Fibroblast of the aortic adventitia (primary cell): ENCODE measurements around the gene SLC2A11. TPM values are rescaled to one million over a fixed set of nuclear protein-coding genes. Genes with fewer than 3 reads are reported as not detected.

Experiments
- DNase-seq: peaks from one replicate; pipeline ENCODE4 v3.0.0-alpha.2; 2010; ENCODE audit warnings: low read depth
- H3K4me3 ChIP-seq: 2 replicates; pipeline ENCODE4 v1.5.1; 2011; ENCODE audit warnings: low read depth, mild to moderate bottlenecking, control low read depth, low read length, moderate library complexity
- total RNA-seq: library from RNA; depleted of rRNA; stranded (reverse); fragments of >200 nt; gene quantifications from 2 replicates; pipeline ENCODE4 v1.2.3, GENCODE V29; 2012; ENCODE audit warnings: low replicate concordance
- TF ChIP-seq, protein P1 (sequence below): IDR thresholded peaks from 2 replicates; pipeline ENCODE4 v1.5.1; 2011; ENCODE audit warnings: mild to moderate bottlenecking, low read length, control low read depth, inconsistent platforms; ENCODE audit not compliant: insufficient read depth

Gene SLC2A11
- total RNA-seq, 1 donor, result 11.4 TPM

DNA sequence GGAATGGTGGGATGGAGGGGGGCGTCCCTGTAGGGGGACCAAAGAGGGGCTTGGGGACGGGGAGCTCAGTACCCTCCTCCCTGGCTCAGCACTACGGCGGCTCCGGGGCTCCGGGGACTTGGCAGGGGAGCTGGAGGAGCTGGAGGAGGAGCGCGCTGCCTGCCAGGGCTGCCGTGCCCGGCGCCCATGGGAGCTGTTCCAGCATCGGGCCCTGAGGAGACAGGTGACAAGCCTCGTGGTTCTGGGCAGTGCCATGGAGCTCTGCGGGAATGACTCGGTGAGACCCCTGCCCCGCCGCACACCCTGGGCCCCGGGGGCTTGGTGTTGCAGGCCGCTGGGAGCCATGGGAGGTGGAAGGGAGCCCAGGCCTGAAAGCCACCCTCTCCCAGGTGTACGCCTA, 24.7 kb downstream of the SLC2A11 start:
- H3K4me3 ChIP-seq, result no peak overlapping the region
- TF ChIP-seq, protein P1, sequence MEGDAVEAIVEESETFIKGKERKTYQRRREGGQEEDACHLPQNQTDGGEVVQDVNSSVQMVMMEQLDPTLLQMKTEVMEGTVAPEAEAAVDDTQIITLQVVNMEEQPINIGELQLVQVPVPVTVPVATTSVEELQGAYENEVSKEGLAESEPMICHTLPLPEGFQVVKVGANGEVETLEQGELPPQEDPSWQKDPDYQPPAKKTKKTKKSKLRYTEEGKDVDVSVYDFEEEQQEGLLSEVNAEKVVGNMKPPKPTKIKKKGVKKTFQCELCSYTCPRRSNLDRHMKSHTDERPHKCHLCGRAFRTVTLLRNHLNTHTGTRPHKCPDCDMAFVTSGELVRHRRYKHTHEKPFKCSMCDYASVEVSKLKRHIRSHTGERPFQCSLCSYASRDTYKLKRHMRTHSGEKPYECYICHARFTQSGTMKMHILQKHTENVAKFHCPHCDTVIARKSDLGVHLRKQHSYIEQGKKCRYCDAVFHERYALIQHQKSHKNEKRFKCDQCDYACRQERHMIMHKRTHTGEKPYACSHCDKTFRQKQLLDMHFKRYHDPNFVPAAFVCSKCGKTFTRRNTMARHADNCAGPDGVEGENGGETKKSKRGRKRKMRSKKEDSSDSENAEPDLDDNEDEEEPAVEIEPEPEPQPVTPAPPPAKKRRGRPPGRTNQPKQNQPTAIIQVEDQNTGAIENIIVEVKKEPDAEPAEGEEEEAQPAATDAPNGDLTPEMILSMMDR, result no peak
- DNase-seq, result no peak

DNA sequence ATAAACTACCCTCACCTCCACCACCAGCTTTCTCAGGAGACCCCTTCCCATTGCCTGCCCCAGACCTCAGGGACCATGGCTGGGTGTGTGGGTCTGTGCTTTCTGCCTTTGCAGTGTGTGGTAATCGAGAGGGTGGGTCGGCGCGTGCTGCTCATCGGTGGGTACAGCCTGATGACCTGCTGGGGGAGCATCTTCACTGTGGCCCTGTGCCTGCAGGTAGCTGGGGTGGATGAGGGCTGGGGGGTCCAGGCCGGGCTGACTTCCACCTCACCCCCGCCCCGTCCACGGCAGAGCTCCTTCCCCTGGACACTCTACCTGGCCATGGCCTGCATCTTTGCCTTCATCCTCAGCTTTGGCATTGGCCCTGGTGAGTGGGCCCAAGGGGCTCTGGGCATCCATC, 26.0 kb downstream of the SLC2A11 start:
- H3K4me3 ChIP-seq, result no peak overlapping the region
- no peak for DNase-seq
- TF ChIP-seq, protein P1, result no peak

- no peak overlapping the region for H3K4me3 ChIP-seq
- DNase-seq, result no peak
- TF ChIP-seq, protein P1, result no peak
Observed at GRCh38 chr22:23884140-23884539, 26.5 kb downstream of the SLC2A11 start.

DNA sequence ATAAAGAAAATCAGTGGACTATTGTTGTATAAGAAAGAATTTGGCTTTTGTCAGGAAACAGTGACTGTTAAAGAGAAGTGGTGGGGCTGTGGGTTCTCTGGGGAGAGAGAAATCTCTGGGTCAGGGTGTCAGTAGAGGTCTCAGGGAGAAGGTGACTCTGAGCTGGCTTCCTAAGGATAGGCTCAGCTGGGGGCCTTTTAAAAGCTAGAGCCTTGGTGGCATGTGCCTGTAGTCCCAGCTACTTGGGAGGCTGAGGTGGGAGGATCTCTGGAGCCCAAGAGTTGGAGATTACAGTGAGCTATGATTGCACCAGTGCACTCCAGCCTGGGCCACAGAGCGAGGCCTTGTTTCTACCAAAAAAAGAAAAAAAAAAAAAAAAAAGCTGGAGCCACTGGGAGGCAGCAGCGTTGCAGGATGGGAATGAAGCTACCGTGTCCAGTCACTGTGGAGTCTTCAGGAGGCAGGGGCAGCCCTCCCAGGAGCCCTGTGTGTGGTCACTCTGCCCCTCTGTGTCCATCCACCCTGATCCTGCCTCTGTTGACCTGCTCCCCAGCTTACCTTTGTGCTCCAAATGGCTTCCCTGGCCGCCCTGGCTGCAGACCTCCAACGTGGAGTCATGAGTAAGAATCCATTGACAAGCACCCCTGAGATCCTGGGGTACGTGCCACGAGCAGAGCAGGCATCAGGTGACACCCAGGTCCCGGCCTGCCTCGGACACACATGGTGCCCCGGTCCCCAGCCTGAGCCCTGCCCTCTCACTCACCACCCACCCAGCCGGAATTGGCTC, 31.1 kb downstream of the SLC2A11 start:
- H3K4me3 ChIP-seq, result no peak overlapping the region
- TF ChIP-seq, protein P1, result peak; percentile 30
- DNase-seq, result peak; percentile 54

DNA sequence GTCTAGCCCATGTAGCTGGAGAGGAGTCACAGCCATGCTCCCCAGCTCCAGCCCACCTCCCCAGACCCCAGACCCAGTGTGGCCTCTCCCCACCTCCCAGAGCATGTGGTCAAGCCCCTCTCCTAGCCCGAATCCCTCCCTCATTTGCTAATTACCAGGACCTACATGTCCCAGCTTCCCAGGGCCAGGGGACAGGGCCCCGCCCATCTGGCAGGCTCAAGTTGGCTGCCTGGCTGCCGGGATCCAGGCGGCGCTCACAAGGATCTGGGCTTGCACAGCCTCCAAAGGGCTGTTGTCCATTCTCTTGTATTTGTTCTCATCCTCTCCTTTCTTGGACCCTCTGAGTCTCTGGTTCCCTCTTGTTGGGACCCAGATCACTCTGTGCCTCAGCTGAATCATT, 31.9 kb downstream of the SLC2A11 start:
- no peak overlapping the region for H3K4me3 ChIP-seq
- TF ChIP-seq, protein P1, result no peak
- no peak for DNase-seq

- no peak overlapping the region for H3K4me3 ChIP-seq
- DNase-seq, result no peak
- TF ChIP-seq, protein P1, result no peak
Observed at GRCh38 chr22:23891726-23892125, 34.1 kb downstream of the SLC2A11 start.

- H3K4me3 ChIP-seq, result no peak overlapping the region
- no peak for DNase-seq
- TF ChIP-seq, protein P1, result no peak
Observed at GRCh38 chr22:23892130-23892529, 34.5 kb downstream of the SLC2A11 start.
